Stimulated activated CD8-positive, alpha-beta memory T cell treated with anti-CD3 and anti-CD28 coated beads, Interleukin-4, amount 100 ng/mL, for 4 hours (primary cell): ENCODE measurements around the gene PRKAR1A.
"Not testable (repeated sequence)": the region's sequence is repeated elsewhere in the genome, so short reads cannot be mapped to it uniquely, and the experiment has no call there.

Source experiments
- DNase-seq, 2 donors: peaks; one replicate each; pipeline ENCODE4 v3.0.0-alpha.2; 2020; ENCODE audit warnings: low read depth in 2 of 2, low spot score in 1 of 2

PRKAR1A gene

DNA sequence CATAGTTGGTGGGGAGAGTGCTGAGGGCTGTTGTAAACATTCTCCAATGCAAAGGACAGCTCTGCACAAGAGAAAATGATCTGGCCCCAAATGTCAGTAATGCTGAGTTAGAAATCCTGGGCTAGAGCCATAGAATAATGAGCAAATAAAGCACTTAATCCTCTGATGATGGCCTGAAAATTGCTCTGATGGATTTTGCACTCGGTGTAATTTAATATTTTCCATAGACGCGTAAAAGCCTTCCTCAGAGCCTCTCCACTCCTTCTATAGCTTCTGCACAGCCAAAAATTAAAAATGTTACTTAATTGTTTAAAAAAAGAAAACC lies 65.2 kb downstream of the PRKAR1A start:
- no peak for DNase-seq

DNA sequence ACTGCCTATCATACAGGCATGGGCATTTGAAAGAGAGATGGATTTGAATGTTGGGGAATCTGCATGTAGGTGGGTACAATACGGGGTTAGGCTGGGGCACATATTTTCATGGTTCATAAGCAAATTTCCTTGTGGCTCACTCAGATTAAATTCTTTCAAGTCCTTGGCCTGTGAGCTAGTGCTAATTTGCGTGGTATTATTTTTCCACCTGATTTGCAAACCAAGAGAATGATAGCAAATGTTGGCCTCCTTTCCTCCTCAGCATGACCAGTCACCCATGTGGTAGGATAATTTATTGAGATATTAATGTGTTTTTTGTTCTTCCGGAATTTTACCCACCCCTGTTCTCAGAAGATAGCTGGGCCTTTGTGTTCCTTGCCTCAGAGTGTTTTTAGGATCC lies 66.0 kb downstream of the PRKAR1A start:
- no peak for DNase-seq

DNA sequence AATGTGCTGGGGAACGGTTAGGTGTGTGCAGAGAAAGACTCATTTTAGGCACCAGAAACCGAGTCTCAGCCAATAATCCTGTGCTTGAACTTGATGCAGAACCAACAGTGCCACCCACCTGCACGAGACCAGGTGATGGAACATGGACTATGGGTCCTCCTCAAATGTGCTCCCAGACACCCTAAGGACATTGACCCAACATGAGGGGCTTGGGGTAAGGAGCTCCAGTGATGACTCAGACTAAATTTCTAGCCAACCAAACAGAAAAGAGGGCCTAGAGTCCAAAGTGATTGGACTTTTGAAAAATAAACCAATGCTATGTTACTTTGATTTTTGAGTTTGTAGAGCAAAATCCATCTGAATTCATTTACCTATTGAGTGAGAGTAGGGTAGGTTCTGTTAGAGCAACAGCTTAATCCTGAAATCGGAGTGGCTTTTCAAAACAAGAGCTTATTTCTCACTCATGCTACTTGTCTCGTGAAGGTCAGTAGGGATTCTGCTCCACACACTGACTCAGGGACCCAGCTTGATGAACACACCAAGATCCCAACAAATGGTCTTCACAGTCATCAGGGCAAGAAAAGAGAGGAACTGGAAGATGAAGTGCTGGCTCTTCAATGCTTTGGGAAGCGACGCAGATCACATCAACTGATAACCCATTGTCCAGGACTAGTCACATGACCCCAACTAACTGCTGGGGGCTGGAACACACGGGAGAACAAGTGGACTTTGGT lies 67.1 kb downstream of the PRKAR1A start:
- no peak for DNase-seq

DNA sequence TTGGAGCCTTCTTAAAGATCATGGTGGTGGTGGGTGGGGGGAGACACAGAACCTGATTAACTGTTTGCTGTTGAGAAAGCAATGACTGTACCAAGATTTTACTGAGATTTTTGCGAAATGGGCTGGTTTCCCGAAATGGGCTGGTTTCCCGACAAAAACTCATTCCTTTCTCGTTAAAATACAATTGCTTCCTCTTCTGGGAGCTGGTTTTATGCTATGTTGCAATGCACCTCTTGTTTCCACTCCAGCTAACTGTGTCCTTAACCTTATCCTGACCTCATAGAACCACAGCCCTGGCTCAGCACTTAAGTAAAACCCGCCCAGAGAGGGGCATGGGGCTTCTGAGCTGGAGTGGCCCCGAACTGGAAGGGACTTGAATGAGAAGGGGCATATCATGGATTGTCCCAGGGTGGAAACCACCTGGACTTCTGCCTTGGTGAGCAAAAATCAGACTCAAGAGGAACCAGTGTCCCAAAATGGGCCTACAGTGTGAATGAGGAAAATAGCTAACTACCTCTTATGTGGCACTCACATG lies 68.1 kb downstream of the PRKAR1A start:
- DNase-seq: no peak

DNA sequence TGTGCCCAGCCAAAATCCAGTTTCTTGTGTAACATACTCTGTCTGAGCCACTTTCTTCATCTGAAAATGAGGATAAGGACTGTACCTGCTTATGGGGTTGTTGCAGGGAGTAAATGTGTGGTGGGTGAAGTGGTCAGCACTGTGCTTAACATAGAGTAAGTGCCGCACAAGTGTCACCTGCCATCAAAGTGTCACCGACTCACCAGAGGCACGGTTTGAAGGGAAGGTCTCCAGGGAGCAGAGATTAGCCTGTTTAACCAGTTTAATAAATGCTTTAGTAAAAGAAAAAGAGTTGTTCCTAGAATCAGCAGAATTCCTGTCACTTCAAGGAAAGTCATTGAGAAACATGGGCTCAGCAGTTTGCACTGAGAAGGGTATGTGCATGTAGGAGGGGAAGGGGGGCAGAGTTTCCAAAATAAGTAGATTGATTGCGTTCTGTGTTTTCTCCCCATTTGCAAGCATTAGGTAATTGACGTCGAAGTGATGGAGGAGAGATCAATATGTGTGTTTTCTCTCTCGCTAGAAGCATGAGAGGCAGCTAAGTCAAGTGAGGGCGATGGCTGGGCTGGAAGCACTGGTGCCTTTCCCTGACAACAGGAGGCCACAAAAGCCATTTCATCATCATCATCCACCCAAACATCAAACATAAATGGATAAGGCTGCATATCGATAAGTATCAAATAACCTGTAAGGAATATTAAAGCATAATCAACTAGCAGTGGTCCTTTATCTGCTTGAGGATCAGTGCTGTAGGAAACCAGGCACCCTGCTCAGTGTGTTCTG lies 69.8 kb downstream of the PRKAR1A start:
- no peak for DNase-seq

DNA sequence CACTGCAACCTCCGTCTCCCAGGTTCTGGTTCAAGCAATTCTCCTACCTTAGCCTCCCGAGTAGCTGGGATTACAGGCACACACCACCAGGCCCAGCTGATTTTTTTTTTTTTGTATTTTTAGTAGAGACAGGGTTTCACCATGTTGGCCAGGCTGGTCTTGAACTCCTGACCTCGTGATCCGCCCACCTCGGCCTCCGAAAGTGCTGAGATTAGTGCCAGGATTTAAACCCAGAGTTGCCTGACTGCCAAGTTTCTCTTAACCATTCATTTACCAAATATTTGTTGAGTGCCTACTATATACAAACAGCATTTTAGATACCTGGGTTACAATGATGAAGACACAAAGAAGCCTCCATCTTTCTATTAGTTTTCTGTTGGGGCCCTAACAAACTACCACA lies 70.6 kb downstream of the PRKAR1A start:
- not testable (repeated sequence) for DNase-seq

DNA sequence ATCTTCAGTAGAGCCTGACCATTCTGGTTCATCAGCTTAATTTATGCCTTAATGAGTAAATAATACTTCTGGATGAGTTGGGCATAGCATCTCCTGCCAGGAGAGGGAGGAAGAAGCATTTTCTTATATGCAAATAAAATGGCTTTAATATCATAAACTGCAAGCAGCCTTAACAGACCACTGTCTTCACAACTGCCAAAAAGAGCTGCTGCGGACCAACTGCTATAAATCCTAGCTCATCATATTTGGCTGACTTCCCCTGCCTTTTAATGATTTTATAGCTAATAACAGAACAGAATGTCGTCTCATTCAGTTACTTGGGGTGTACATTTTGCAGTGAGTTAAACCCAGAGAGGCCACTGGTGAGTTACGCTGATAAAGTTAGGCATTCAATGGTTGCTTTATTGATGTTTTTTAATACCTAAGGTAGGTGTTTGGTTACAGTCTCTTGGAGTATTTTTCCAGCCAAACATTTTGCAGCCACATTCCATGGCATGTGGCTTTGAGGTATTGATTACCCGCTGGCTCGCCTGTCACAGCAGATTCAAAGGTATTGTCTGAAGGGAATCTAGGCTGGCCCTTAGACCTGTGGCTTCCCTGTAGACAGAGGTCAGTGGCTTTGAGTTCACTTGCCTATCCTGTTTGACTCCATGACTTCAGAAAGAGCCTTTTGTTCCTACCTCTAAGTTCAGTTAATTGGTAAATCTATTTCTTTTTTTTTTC lies 72.5 kb downstream of the PRKAR1A start:
- no peak for DNase-seq

DNA sequence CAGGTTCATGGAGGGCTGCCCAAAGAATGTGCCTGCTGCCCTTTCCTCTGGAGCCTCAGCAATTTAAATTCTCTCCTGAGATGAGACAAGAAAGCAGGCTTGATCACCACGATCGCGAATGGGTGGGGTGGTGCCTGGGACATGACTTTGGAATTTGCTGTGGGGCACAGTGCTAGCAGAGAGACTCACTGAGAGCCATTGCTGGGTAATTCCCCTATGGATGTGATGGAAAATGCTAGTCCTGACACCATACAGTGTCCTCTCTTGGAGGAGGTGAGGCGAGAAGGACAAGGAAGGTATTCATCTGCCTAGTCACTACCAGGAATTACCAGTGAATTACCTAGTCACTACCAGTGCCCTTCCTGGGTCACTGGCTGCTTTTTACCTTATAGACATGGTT lies 73.4 kb downstream of the PRKAR1A start:
- no peak for DNase-seq

DNA sequence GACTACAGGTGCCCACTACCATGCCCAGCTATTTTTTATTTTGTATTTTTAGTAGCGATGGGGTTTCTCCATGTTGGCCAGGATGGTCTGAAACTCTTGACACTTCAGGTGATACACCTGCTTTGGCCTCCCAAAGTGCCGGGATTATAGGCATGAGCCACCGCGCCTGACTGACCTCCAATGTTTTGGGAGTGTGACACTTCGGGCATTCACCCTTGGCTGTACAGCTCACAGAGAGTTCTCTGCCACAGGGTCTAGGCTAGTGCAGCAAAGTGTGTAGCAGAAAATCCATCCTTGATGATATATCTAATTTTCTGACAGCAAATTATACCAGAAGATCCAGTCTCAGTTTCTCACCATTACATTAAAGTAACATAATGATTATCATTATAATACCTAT lies 74.8 kb downstream of the PRKAR1A start:
- no peak for DNase-seq

DNA sequence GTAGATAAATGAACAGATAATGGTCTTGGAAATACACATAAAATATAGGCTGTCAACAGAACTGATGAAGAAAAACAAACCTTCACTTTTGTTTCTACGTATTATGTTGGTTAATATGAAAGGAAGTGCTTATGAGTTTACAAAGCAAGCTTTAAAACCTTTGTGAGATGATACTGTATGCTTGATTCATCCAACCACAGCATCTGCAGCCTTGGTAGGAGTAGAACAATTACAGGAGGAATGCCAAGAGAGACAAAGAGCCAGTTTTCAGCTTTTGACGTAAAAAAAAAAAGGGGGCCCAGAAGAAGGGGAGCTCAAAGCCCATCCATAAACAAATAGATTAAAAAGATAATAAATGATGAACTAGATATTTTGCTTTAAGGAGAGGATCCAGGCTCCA lies 75.6 kb downstream of the PRKAR1A start:
- no peak for DNase-seq

DNA sequence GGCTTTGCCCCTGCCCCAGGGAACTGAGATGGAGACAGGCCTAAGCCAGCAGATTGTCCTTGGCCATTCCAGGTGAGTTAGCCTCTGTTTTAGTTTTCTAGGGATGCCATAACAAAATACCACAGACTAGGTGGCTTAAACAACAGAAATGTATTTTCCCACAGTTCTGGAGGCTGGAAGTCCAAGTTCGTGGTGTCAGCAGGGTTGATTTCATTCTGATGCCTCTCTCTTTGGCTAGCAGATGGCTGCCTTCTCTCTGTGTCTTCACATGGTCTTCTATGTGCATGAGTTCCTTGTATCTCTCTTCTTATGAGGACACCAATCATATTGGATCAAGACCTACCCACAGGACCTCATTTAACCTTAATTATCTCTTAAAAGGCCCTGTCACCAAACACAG lies 76.1 kb downstream of the PRKAR1A start:
- DNase-seq: no peak

DNA sequence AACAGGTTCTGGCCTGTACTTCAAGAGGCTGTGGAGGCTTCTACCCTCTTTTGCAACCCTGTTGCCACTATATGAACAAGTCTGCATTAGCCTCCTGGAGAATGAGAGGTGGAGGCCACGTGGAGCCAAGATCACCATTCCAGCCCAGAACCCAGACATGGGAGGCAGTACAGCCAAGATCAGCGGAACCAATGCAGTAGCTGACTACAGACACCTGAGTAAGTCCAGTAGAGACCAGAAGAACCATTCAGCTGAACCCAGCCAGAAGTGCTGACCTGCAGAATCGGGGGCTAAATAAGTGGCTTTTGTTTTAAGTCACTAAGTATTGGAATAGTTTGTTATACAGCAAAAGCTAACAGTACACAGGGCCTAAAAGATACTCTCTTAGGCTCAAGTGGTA lies 76.9 kb downstream of the PRKAR1A start:
- no peak for DNase-seq

DNA sequence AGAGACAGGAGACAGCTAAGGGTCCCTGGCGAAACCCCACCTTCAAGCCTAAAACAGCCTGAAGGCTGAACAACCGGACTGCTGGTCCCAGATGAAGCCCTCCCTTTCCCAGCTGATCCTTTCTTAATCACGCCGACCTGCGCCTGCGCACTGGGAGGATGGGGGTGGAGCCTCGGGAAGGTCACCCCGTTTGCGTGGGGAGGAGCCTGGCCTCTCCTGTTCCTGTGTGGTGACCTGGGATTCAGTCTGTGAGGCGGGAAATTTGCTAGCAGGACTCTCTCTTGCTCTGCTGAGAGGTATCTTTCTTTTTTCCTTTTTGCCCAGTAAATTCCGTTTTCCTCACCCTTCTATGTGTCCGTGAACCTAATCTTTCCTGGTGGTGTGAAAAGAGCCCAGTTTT lies 79.4 kb downstream of the PRKAR1A start:
- DNase-seq: no peak

DNA sequence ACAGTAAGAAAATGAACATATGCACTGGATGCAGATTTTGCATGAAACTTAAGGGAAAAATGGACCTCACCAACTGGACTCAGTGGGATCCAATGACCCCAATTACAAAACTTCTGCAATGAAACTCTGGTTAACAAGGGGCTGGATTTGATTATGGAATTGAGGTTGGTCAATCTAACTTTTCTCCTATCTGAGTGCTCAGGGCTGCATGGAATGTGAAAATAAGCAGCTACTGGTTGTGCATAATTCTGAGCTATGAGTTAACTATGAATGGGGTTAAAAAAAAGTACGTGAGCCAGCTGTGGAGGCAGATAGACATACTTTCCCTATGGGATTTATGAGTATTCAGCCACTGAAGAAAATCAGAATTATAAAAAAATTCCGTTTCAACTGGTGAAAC lies 79.8 kb downstream of the PRKAR1A start:
- no peak for DNase-seq

DNA sequence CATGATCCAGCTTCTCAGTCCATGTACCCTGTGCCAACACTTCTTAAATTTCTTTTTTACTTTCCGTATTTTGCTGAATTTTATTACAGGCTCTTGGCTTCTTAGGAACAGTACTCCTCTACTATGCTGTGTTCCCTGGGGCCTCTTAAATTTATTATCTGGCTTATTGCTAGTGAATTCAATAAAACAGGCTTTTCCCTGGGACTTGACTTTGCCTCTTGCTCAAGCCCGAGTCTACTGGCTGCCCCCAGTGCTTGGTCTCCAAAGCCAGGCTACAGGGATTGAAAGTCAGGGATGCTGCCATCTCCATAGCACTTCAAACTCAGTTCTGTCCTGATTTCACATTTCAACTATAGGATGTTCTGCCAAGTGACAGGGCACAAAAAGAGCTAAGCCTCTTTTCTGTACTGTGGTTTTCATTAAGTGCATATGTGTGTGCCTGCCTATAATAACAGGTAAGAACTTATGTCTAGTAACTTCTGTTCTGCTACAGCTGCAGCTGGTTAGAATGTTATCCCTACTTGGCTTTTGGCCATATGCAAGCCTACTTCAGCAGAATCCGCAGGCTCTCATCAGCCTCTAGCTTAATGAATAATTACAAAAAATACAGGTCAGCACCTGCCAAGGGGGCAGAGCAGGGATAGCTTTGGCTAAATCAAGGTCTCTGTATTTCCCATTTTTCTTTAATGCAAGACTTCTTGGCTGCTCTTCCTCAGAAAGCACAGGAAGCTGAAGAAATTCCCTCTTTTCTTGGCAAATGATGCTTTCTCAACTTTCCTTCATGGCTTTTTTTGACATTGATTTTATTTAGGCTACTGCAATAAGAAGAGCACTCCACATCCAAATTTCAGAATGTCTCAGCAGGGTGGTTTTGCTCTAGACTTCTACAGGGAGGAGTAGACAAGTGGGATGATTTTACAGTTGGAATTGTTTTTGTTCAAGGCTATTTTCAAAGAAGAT lies 80.7 kb downstream of the PRKAR1A start:
- DNase-seq: no peak

DNA sequence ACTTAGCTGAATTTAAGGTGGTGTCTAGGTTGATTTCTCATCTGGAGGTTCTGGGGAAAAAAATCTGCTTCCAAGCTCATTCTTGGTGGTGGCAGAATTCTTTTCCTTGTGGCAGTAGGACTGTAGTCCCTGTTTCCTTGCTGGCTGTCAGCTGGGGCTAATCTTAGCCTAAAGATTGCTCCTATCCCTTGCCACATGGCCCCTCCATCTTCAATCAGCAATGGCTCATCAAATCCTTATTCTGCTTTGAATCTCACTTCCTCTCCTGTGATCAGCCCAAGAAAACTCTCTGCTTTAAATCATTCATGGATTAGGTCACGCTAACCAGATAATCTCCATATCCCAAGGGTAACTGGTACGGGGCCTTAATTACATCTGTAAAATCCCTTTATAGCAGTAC lies 82.3 kb downstream of the PRKAR1A start:
- DNase-seq: no peak

DNA sequence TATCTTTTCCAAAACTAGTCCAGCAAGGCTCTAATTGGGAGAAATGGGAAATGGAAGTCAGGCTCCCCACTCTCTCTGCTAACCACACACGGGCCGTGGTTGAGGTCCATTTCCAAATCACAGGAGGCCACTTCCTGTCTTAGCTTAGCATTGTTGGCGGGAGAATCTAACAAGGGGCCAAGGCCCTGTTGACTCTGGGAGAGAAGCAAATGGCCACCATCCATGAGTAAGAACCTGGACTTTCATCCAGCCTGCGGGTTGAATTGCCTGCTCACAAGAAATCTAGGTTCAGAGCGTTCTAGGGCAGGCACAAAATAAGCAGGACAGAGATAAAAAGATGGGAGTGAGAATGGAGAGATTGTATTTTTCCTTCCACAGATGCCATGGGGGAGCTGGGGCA lies 83.3 kb downstream of the PRKAR1A start:
- DNase-seq: no peak

DNA sequence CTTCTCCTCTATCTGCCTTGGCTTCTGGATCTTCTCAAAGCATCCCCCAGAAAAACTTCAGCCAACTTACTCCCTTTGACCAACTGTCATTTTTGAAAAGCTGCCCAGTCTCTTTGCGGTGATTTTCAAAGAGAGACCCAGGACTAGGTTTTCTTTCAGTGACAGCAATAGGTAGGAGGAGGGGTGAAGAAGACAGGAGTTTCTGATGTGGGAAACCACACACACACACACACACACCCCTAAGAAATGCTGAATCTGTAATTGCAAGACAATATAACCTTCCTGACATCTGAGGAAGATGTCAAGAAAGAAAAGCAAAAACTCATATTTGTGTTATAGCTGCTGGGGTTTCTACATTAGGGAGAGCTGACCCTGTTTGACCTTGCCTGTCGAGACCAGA lies 83.8 kb downstream of the PRKAR1A start:
- no peak for DNase-seq

DNA sequence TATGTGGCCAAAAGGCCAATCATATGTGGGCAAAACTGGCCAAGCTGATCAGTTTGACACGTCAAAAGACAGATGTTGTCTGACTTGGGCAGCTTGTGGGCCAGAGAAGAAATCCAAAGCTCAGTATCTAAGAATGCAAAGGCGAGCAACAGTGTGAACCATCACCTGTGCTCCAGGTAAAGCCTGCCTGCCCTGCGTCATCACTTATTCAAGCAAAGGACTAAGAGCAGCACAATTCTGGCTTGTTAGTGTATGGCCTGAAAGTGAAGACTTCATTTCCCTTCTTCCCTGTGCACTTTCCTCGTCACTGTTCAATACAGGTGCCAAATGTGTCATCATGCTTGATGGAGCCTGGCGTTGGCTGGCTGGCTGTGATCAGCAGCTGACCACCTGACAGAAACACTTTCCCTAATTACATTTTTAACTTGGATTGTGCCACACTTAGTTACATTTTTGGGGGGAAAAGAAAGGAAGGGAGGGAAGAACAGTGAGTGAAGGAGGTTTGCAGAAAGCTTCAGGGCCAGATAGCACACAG lies 84.2 kb downstream of the PRKAR1A start:
- no peak for DNase-seq

DNA sequence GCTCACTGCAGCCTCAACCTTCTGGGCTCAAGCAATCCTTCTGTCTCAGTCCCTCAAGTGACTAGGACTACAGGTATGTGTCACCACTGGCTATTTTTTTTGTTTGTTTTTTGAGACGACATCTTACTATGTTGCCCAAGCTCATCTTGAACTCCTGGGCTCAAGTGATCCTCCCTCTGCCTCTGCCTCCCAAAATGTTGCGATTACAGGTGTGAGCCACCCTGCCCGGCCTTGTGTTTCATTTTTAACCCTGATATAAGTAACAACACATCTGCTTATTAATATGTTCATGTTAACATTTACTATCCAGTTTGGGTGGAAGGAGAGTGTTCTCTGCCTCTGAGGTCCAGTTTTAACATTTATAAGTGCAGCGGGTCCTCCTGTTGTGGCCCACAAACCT lies 85.8 kb downstream of the PRKAR1A start:
- no peak for DNase-seq

DNA sequence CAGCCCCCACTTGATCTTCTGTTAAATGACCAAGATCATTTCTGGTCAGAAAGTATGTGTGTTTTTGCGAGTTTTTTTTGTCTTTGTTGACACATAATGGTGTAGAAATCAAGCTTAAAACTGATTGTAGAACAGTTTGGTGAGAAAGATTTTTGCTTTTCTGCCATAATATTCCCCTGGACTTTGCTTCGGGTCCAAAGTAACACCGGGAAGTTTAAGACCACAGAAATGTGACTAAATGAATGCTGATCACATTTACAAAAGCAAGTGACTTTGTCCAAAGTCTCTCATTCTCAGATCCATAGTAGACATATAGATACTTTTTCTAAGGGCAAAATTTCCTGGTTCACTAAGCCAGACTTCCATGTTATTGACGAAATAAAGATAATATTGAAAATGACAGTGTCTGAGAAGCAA lies 86.3 kb downstream of the PRKAR1A start:
- no peak for DNase-seq
